ENCODE data around the gene DIRAS1.
"Not testable (repeated sequence)": the region's sequence is repeated elsewhere in the genome, so short reads cannot be mapped to it uniquely, and the experiment has no call there.

Gene DIRAS1

DNA sequence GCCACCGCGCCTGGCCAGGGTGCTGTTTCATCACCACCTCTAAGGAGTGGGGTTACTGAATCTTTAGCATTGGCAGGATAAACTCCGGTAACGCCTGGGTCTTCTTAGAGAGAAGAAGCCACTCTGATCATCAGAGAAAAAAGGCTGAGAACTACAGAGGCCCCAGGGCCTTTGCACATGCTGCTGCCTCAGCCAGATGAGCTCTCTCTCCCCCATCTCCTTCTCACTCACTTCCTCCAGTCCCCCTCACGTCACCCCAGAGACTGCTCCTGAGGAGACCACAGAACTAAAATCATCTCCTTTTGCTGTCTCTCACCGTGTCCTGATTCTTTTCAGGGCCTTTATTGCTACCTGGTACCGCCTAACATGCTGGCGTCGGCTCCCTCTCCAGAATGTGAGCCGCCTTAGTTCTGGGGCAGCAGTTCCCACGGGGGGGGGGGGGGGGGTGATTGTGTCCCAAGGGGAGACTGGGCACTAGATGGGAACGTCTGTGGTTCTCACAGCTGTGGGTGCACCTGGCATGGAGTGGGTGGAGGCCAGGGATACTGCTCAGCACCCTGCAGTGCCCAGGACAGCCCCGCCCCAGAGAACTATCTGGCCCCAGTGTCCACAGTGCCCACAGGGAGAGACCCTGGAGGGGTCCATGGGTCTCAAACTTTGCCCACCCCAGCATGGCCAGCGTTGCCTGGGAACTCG lies 5.1 kb upstream of the DIRAS1 start:
- DNase-seq, result no peak

DNA sequence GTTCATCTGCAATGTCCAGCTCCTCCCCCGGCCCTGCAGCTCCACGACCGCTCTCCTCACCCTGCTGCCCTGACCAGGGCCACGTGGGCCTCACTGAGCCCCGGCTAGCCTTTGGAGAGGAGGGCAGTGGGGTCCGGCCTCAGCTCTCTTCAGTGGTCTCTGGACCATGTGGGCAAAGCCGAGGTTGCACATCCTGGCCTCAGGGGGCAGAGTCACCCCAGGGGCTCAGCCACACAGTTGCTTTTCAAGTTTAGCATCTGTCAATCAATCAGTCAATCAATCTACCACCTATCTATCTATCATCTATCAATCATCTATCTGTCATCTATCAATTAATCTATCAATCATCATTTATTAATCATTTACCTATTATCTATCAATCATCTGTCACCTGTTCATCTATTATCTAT lies 3.0 kb upstream of the DIRAS1 start:
- DNase-seq, result no peak

DNA sequence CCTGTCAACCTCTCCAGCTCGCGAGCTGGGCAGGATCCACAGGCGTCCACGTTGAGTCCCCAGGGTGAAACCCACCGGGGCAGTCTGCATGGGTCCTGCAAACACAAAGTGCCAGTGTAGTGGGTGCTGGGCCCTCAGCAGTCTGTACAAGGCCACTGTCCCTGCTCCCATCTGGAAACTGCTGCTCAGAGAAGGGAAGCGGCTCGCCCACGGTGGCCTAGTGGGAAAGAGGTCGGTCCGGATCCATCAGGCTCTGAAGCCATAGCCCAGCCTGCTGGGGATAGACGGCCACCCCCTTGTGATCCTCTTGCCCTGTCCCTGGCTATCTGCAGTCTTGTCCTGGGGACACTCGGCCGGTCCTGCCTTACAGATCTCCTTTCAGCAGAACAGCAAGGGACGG lies 2.6 kb upstream of the DIRAS1 start:
- no peak for DNase-seq

DNA sequence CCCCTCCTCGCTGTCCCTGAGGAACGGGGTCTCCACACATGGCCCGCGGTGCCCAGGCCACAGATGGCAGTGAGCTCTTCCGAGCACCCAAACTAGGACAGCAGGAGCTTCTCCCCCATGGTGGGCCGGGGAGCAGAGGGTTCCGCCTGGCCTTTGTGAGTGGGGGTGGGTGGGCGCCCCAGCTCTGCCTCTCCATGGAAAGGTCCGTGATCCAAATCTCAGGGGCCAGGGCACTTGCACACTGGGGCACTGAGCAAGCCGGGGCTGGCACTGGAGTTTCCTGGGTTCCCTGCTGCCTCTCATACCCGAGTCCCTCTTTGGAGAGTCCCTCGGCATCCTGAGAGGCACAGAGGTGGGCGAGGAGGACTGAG lies 2.2 kb upstream of the DIRAS1 start:
- no peak for DNase-seq

DNA sequence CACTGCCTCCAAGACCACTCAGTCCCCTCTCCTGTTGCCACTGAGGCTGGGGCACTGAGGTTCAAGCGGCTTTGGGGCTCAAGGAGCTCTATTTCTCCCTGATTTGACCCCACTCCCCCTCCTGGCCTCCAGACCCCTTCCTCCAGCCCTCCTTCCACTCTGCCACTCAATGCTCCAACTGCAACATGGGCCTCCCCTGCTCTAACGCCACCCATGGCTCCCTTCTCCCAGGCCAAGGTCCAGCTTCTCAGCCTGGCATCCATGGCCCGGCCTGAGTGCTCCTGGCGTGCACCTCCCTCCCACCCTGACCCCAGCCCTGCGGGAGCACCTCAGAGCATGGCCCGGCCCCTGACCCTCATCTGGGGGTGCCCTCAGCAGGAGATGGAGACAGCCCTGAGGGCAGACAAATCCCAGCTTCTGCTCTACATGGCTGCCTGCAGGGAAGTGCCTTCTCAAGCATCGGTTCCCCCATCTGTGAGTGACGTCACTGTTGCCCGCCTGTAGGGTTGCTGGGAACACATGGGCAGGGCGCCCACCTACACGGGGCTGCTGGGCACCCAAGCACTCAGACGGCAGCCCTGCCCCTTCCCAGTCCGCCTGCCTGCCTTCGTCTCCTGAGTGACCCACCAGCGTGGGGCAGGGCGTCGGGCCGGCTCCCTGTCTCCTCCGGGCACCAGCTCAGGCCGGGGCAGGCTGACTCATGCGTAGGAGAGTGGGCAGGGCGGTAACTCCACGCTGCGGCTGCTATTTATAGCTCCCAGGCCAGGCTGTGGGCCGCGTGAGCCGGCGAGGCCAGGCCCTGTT lies 1.6 kb upstream of the DIRAS1 start:
- DNase-seq, result no peak

DNA sequence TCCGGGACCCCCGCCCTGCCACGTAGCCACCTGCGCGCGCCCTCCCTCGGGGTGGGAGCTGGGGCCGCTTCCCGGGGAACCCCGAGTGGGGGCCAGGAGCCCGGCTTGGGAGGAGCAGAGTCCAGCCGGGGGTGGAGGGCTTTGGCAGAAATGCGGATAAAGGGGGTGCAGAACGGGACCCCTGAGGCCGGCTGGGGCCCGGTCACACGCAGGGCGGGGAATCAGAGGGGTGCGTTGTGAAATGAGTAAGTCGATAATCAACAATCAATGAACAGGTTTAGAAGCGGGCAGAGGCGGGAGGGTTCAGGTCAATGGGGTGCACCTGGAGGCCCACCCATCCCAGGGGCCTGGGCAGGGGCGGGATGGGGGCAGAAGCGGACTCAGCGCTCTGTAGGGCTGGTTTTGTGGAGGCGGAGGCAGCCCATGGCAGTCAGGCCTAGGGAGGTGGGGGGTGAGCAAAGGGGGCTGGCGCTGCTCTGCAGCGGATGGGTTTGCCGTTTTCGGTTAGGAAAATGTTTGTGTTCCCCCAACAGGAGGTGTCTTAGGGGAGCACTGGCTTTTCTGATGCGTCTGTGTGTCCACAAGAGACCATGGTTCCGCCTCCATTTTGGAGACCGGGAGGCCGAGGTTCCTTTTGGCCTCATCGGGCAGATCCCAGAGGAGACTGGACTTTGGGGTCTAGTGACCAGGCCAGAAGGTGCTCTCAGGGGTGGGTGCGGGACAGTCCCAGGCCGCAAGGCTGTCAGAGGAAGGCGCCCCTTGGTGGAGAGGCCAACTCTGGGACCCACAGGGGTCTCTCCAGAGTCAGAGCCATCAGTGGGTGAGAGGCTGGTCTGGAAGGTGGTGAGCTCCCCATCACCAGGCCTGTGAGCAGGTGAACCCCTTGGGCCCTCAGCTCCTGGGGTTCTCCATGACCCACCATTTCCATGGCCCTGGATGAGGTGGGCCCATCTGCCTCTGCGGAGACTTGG lies 683 bp upstream of the DIRAS1 start:
- no peak for DNase-seq

DNA sequence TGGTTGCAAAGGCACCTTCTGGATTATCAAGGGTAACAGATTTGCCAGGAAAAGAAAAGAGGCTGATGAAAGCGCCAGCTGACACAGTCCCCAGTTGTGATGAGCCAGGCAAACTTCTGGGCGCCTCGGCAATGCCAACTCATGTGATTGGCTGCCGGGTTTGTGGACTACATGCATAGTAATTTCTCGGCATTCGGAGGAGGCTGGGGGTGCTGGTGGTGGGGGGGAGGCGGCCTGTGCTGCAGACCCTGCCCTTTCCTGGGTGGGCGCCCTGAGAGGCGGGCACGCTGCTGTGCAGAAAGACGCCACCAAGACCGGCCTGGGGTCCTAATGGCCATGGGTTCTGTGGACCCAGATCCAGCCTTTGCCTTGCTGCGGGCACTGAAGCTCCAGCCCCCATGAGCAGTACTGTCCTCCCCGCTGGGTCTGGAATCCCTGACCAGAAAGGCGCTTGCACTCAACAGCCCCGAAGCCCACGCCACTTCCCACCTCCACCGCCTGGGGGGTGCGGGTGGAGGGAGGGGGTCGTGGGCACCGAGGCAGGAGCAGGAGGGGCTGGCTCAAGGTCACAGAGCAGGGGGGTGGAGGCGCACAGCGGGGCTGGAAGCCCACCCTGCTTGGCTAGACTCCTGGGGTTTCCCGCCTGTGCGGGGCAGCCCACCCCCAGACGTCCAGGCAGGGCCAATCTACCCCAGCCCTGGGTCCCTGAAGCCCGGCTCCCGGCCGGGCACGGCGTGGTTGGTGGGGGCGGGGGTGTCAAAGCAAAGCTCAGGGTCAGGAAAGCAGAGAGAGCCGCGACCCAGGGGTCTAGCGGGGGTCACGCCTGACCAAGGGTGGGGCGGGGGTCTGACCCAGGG lies 1.0 kb downstream of the DIRAS1 start:
- no peak for DNase-seq

DNA sequence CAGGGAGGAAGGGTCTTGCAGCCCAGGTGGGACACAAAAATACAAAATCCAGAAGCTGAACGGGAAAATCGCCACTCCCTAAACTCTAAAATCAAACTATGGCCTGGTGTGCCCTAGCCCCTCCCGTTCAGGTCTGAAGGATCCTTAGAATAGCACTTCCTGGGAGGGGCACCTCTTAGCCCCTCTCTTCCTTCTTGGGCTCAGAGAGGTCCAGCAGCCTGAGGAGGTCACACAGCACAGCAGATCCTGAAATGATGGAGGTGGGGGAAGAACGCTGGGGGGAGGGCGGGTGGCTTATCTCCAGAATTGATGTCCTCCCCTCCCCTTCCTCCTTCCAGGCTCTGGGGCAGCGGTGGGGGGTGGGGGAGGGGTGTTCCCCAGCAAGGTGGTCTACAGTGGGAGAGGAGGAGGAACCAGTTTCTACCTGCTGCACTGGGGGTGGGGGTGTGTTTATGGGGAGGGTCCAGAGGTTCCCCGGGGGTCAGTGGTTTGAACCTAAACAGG lies 1.9 kb downstream of the DIRAS1 start:
- no peak for DNase-seq

DNA sequence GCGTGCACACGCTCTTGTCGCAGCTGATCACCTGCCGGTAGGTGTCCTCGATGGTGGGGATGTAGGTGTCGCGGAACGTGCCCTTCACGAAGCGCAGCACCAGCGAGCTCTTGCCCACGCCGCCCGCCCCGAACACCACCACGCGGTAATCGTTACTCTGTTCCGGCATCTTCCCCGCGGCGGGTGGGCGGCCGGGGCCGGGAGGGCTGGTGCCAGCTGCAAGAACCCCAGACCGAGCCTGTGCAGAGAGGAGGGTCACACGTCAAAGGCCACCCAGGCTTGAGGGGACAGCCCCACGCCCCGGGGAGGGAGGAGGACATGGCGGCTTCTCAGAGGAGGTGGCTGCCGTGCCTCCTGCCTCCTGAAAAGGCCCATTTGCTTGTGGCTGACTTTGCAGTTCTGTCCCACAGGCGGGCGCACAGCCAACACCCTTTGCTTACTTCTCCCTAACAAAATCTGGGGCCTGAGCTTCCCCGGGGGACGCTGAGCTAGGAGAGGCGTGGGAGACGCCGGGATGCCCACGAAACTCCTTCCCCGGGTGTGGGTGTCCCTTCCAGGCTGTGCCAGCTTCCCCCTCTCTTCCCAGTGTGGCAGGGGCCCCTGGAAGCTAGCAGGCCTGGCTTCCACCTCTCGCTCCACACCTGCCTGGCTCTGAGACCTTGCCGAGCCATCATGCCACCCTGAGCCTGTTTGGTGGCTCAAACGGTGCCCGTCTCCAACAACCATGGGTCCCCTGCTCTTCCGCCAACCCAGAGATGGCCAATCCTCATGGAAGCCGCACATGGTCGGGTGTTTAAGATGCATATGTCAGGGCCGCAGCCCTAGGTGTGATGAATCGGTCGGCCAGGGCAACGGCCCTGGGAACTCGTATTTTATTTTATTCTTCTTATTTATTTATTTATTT lies 3.3 kb downstream of the DIRAS1 start:
- DNase-seq, result no peak

DNA sequence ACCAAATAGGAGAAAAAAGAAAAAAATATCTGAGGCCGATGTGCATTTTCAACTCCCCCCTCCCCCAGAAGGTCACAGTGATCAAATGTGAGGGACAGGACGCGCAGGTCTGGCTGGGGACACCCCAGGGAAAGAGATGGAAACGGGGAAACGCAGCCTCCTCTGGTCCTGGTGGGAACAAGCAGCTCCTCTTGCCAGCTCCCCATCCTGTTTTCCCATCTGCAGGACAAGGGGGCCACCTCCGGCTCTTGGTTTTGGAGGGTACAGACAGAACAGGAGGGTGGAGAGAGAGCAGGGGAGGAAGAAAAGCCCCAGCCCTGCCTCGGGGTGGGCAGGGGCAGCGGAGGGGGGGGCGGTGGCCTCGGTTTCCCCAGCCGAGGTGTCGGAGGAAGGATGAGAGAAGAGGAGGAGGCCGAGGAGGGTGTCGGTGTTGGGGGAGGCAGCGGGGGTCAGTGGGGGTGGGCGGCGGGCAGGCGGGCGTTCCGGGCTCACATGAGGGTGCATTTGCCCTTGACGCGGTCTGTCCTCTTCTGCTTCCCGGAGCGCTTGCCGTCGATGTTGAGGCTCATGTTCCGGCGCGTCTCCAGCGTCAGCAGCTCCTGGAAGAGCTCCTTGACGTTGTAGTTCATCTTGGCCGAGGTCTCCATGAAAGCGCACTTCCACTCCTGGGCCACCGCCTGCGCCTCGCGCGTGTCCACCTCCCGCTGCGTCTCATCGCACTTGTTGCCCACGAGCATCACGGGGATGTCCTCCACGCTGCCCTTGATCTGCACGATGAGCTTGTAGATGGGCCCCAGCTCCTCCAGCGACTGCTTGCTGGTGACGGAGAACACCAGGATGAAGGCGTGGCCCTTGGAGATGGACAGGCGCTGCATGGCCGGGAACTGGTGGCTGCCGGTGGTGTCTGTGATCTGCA lies 4.2 kb downstream of the DIRAS1 start:
- DNase-seq, result no peak

DNA sequence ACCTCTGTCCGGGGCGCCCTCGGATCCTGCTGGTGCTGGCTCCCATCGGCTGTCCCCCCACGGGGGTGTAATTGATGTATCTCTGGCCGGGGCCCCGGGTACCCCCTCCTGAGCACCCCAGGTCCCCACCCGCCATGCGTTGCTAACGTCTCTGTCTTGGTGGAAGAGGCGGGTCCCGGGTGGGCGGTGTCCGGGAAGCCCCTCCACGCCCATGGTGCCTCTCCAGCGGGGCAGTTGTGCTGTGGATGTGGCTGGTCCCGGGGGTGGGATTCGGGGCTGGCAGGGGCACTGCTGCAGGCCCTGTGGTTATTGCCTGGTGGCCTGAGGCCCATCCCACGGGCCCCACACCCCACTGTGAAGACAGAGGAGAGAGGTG lies 4.9 kb downstream of the DIRAS1 start:
- no peak for DNase-seq

DNA sequence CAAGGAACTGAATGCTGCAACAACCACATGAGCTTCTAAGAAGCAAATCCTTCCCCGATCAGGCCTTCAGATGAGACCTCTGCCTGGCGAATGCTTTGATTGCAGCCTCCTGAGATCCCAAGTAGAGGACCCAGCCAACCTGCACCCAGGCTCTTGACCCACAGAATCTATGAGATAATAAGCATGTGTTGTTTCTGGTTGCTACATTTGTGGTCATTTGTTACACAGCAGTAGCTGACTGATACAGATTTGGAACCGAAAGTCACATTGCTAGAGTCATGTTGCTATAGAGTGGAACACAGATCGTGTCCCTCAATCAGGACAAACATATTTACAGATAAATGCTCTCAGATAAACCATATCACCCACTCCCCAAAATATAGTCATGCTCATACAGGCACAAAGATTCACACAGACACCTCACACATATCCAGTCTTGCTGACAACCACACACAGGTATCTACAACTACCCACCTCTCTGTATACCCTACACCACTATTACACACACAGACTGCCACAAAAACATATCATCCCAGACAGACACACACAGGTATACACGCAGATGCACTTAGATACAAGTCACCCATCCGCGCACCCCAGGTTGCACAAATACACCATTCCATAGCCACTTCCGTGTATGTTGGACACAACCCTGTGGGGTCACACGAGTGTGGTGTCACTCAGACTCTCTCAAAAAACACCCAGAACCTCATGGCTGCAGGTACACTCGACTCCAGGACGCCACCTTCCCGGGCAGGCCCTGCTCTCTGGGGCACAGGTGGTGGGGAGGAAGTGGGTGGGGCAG lies 5.5 kb downstream of the DIRAS1 start:
- DNase-seq, result no peak

DNA sequence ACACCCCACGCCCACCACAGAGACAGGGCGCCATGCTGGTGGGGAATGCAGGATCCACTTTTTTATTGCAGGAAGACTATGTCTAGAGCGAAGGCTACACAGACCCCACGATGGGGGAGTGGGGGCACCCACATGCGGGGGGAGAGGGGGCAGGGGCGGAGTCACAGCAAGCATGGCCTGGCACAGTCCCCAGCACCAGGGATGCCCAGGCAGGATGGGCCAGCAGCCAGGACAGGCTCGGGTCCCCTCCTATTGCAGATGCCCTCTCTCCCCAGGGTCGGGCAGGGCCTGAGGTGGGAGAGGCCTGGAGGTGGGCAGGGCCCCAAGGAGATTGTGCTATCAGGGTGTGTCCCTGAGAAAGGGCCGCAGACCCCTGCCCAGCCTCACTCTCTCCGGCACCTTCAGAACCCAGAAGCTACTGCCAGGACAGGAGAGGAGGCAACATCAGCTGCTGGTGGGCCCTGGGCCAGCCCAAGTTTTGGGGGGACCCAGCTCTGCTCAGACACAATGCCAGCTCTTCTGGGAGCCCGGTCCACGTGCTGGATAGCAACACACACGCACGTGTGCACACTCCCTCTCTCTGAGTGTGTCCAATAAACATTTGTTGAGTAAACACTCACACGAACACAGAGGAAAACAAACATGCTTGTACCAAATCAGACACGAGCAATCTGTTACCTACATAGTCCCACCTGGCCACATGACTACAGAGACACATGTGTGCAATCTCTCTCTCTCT lies 6.5 kb downstream of the DIRAS1 start:
- no peak for DNase-seq

DNA sequence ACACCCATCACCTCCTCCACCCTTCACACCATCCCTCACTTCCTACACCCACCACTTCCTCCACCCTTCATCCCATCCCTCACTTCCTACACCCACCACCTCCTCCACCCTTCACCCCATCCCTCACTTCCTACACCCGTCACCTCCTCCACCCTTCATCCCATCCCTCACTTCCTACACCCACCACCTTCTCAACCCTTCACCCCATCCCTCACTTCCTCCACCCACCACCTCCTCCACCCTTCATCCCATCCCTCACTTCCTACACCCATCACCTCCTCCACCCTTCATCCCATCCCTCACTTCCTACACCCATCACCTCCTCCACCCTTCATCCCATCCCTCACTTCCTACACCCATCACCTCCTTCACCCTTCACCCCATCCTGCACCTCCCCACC lies 7.1 kb downstream of the DIRAS1 start:
- DNase-seq, result not testable (repeated sequence)

DNA sequence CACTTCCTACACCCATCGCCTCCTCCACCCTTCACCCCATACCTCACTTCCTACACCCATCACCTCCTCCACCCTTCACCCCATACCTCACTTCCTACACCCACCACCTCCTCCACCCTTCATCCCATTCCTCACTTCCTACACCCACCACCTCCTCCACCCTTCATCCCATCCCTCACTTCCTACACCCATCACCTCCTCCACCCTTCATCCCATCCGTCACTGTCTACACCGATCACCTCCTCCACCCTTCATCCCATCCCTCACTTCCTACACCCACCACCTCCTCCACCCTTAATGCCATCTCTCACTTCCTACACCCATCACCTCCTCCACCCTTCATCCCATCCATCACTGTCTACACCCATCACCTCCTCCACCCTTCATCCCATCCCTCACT lies 8.0 kb downstream of the DIRAS1 start:
- not testable (repeated sequence) for DNase-seq

DNA sequence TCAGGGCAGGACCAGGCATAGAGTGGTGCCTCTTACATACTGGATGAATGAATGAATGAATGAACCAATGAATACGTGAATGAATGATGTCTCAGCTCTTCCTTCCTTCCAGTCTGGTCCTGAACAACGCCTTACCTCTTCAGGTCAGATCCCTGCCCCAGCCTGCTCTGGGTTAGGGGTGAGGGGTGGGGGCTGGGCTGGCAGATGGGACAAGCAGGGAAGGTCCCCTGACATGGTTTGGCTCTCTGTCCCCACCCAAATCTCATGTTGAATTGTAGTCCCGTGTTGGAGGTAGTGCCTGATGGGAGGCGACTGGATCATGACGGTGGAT lies 9.3 kb downstream of the DIRAS1 start:
- no peak for DNase-seq

DNA sequence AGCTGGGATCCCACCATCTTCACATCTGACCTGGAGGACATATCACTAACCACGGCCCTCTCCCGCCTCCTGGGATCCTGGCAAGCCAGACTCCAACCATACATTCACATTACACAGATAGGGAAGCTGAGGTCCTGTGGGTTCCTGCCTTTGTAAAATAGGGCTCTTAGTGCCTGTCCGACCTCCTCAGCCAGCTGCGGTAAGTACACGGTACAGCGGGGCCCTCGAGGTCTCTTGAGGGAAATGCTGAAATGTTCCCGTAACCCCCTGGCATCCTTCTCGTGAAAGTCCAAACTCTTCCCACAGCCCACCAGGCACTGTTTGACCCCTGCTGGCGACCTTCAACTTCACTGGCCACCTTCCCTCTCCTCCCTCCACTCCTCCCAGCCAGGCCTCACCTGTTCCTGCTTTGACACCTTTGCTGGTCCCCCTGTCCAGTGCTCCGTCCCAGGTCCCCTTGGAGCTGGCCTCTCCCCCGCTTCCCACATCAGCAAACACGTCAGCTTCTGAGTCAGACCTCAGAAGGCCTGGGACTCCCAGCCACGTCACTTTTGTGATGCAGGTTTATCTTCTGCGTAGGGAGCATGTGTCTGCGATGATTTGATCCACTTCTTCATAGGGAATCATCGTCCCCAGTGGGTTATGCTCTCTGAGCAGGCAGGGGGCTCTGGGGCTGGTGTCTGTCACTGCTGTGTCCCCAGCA lies 9.8 kb downstream of the DIRAS1 start:
- DNase-seq, result no peak

DNA sequence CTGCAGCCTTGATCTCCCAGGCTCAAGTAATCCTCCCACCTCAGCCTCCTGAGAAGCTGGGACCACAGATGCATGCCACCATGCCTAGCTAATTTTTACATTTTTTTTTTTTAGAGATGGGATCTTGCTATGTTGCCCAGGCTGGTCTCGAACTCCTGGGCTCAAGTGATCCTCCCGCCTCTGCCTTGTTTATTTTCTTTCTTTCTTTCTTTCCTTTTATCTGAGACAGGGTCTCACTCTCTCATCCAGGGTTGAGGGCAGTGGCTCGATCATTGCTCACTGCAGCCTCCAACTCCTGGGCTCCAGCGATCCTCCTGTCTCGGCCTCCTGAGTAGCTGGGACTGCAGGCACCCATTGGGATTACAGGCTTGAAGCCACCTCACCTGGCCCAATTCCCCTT lies 14.9 kb downstream of the DIRAS1 start:
- DNase-seq, result no peak
